ENCODE measurements around the gene EPN2.

EPN2 gene

GRCh38 chr17:19313746-19314651 lies 76.8 kb downstream of the EPN2 start:
- no peak for TF ChIP-seq CTCF (IDR thresholded peaks at IDR 0.05; ENCODE audit: low read depth, low read length)
- Histone ChIP-seq H3K4me1 (peaks cover 8% of the 10 kb centered on the region), H3K27me3 (no peaks in the 10 kb centered on the region), H3K9me3 (no peaks in the 10 kb centered on the region), H3K4me3 (ENCODE audit: low read depth, low read length) (no peak overlapping the region), H3K36me3 (no peaks in the 10 kb centered on the region)
- DNase-seq: no peak

- Histone ChIP-seq H3K36me3 (no peaks in the 10 kb centered on the region), H3K9me3 (no peaks in the 10 kb centered on the region), H3K4me1 (peaks cover 8% of the 10 kb centered on the region), H3K4me3 (ENCODE audit: low read depth, low read length) (no peak overlapping the region), H3K27me3 (no peaks in the 10 kb centered on the region)
- TF ChIP-seq CTCF (IDR thresholded peaks at IDR 0.05; ENCODE audit: low read depth, low read length): no peak
- DNase-seq: no peak
Observed at GRCh38 chr17:19315104-19315503, 77.9 kb downstream of the EPN2 start.

GRCh38 chr17:19316761-19317358 lies 79.7 kb downstream of the EPN2 start:
- Histone ChIP-seq H3K4me3 (ENCODE audit: low read depth, low read length) (no peak overlapping the region), H3K36me3 (no peaks in the 10 kb centered on the region), H3K4me1 (peaks cover 8% of the 10 kb centered on the region), H3K9me3 (no peaks in the 10 kb centered on the region), H3K27me3 (no peaks in the 10 kb centered on the region)
- no peak for DNase-seq
- TF ChIP-seq CTCF (IDR thresholded peaks at IDR 0.05; ENCODE audit: low read depth, low read length): no peak

GRCh38 chr17:19317359-19318095 lies 80.4 kb downstream of the EPN2 start:
- no peaks in the 10 kb centered on the region for H3K27me3 ChIP-seq

GRCh38 chr17:19318611-19319010 lies 81.4 kb downstream of the EPN2 start:
- Histone ChIP-seq H3K9me3 (no peaks in the 10 kb centered on the region), H3K4me3 (ENCODE audit: low read depth, low read length) (no peak overlapping the region), H3K36me3 (no peaks in the 10 kb centered on the region), H3K4me1 (peaks cover 8% of the 10 kb centered on the region), H3K27me3 (no peaks in the 10 kb centered on the region)
- no peak for TF ChIP-seq CTCF (IDR thresholded peaks at IDR 0.05; ENCODE audit: low read depth, low read length)
- DNase-seq: no peak

More at GRCh38 chr17:19317359-19318095, 80.4 kb downstream of the EPN2 start:
- peak; percentile 74 for DNase-seq
- H3K4me1 ChIP-seq: peaks cover 8% of the 10 kb centered on the region
- H3K4me3 ChIP-seq (ENCODE audit: low read depth, low read length): no peak overlapping the region
- peak; percentile 34 for TF ChIP-seq CTCF (IDR thresholded peaks at IDR 0.05; ENCODE audit: low read depth, low read length)
- H3K36me3 ChIP-seq: no peaks in the 10 kb centered on the region
- no peaks in the 10 kb centered on the region for H3K9me3 ChIP-seq

Data from BE2C (cell line).